GM12872 (cell line): ENCODE data around the gene APBA2.

Source experiments
- CTCF ChIP-seq: IDR thresholded peaks from 3 replicates; pipeline ENCODE4 v1.5.1; 2011; ENCODE audit warnings: low read depth, mild to moderate bottlenecking, low read length, moderate library complexity; ENCODE audit not compliant: insufficient read depth

APBA2 gene

GRCh38 chr15:29094711-29095110, 208.9 kb downstream of the APBA2 start:
- no peak for TF ChIP-seq CTCF

GRCh38 chr15:29095746-29096145, 210.0 kb downstream of the APBA2 start:
- no peak for TF ChIP-seq CTCF

- no peak for TF ChIP-seq CTCF
Observed at GRCh38 chr15:29097168-29097567, 211.4 kb downstream of the APBA2 start.

- TF ChIP-seq CTCF, result no peak
Observed at GRCh38 chr15:29097971-29098370, 212.2 kb downstream of the APBA2 start.

- no peak for TF ChIP-seq CTCF
Observed at GRCh38 chr15:29098652-29099051, 212.9 kb downstream of the APBA2 start.

GRCh38 chr15:29099131-29099880, 213.5 kb downstream of the APBA2 start:
- no peak for TF ChIP-seq CTCF

GRCh38 chr15:29100486-29101000, 214.8 kb downstream of the APBA2 start:
- TF ChIP-seq CTCF, result no peak
